Activated CD8-positive, alpha-beta memory T cell treated with anti-CD3 and anti-CD28 coated beads, Interleukin-2, amount 50 U/mL, for 24 hours (primary cell): ENCODE measurements around the gene DNAJC5G.
"Not testable (repeated sequence)": the region's sequence is repeated elsewhere in the genome, so short reads cannot be mapped to it uniquely, and the experiment has no call there.

ENCODE experiments used
- DNase-seq: peaks from one replicate; pipeline ENCODE4 v3.0.0-alpha.2; 2020; ENCODE audit errors: extremely low read depth

The DNAJC5G gene

GRCh38 chr2:27255187-27255586, 20.0 kb upstream of the DNAJC5G start:
- DNase-seq = no peak

- DNase-seq = no peak
Observed at GRCh38 chr2:27255660-27256059, 19.6 kb upstream of the DNAJC5G start.

GRCh38 chr2:27256855-27257454, 18.3 kb upstream of the DNAJC5G start:
- DNase-seq = no peak

GRCh38 chr2:27258051-27258450, 17.2 kb upstream of the DNAJC5G start:
- DNase-seq = no peak

GRCh38 chr2:27261241-27261925, 13.8 kb upstream of the DNAJC5G start:
- no peak for DNase-seq

GRCh38 chr2:27261926-27262298, 13.3 kb upstream of the DNAJC5G start:
- DNase-seq = no peak

- DNase-seq = no peak
Observed at GRCh38 chr2:27262379-27263286, 12.6 kb upstream of the DNAJC5G start, which contains the start of gene SLC30A3. Gene SLC30A3, minus strand, starts transcription at chr2:27263047. Its CDS starts 141 bp downstream, at chr2:27262906.

- no peak for DNase-seq
Observed at GRCh38 chr2:27263287-27264252, 11.7 kb upstream of the DNAJC5G start.

GRCh38 chr2:27264253-27264752, 10.9 kb upstream of the DNAJC5G start:
- DNase-seq = no peak

- DNase-seq = no peak
Observed at GRCh38 chr2:27264753-27265535, 10.3 kb upstream of the DNAJC5G start.

GRCh38 chr2:27265536-27265870, 9.7 kb upstream of the DNAJC5G start:
- DNase-seq = no peak

- DNase-seq = not testable (repeated sequence)
Observed at GRCh38 chr2:27268296-27268695, 6.9 kb upstream of the DNAJC5G start.

- DNase-seq = no peak
Observed at GRCh38 chr2:27270131-27270530, 5.1 kb upstream of the DNAJC5G start.

- no peak for DNase-seq
Observed at GRCh38 chr2:27270670-27271069, 4.6 kb upstream of the DNAJC5G start.

- no peak for DNase-seq
Observed at GRCh38 chr2:27271631-27272340, 3.4 kb upstream of the DNAJC5G start.

GRCh38 chr2:27272537-27273522, 2.4 kb upstream of the DNAJC5G start:
- DNase-seq = not testable (repeated sequence)

- DNase-seq = no peak
Observed at GRCh38 chr2:27278010-27278409, 2.8 kb downstream of the DNAJC5G start.

GRCh38 chr2:27280826-27281225, 5.6 kb downstream of the DNAJC5G start:
- DNase-seq = no peak

GRCh38 chr2:27281442-27281841, 6.2 kb downstream of the DNAJC5G start:
- DNase-seq = no peak
